K562 (cell line): ENCODE data around the gene LMF2. TPM values are rescaled to one million over a fixed set of nuclear protein-coding genes. Genes with fewer than 3 reads are reported as not detected.

Experiments
- ATF3 ChIP-seq, 2 experiments: fragments of 450-650 bp in 1 of 2; sonication (generic) in 1 of 2; formaldehyde crosslinking in 1 of 2; IDR thresholded peaks in 1 of 2; conservative IDR thresholded peaks in 1 of 2; 2 replicates each; pipeline versions ENCODE4 v1.6.1 to v1.8.1; 2016 to 2023; ENCODE audit warnings: mild to moderate bottlenecking in 2 of 2, moderate library complexity in 2 of 2, inconsistent platforms in 1 of 2, missing genetic modification reagents in 1 of 2
- CTBP1 ChIP-seq: fragments of 450-650 bp; IDR thresholded peaks from 2 replicates; pipeline ENCODE4 v1.6.1; 2016; ENCODE audit warnings: borderline replicate concordance
- E2F5 ChIP-seq: sonication (generic); formaldehyde crosslinking; IDR thresholded peaks from 2 replicates; pipeline ENCODE4 v1.8.0; 2022; ENCODE audit warnings: mild to moderate bottlenecking, missing genetic modification reagents
- FOXM1 ChIP-seq, 2 experiments: fragments of 450-650 bp in 1 of 2; sonication (generic) in 1 of 2; formaldehyde crosslinking in 1 of 2; IDR thresholded peaks; 2 replicates each; pipeline versions ENCODE4 v1.6.1 to v1.9.0; 2017 to 2022; ENCODE audit warnings: low read depth in 2 of 2, mild to moderate bottlenecking in 2 of 2, missing genetic modification reagents in 1 of 2, moderate library complexity in 1 of 2
- HDAC8 ChIP-seq: fragments of 450-650 bp; IDR thresholded peaks from 2 replicates; pipeline ENCODE4 v1.6.1; 2016; ENCODE audit warnings: mild to moderate bottlenecking, missing genetic modification characterization, moderate library complexity, missing compliant biosample characterization
- JUN ChIP-seq, 2 experiments: sonication (generic) in 1 of 2; formaldehyde crosslinking in 1 of 2; IDR thresholded peaks; 2 replicates each; pipeline versions ENCODE4 v1.6.1 to v1.8.0; 2012 to 2022; ENCODE audit warnings: borderline replicate concordance in 2 of 2, mild to moderate bottlenecking in 2 of 2, improper control_type of control experiment in 1 of 2, low read depth in 1 of 2, low read length in 1 of 2, missing genetic modification reagents in 1 of 2
- KDM4B ChIP-seq, 2 experiments: fragments of 450-650 bp in 1 of 2; sonication (generic) in 1 of 2; IDR thresholded peaks; 2 replicates each; pipeline ENCODE4 v1.6.1; 2016 to 2017; ENCODE audit warnings: borderline replicate concordance in 2 of 2, antibody characterized with exemption in 1 of 2, low read depth in 1 of 2, mild to moderate bottlenecking in 1 of 2
- MLX ChIP-seq, 2 experiments: fragments of 450-650 bp in 1 of 2; sonication (generic) in 1 of 2; formaldehyde crosslinking; conservative IDR thresholded peaks; 2 replicates each; pipeline versions ENCODE4 v1.4.0 to v1.8.1; 2020 to 2022; ENCODE audit warnings: mild to moderate bottlenecking in 1 of 2, missing genetic modification reagents in 1 of 2
- NKRF ChIP-seq: fragments of 450-650 bp; IDR thresholded peaks from 2 replicates; pipeline ENCODE4 v1.6.1; 2016; ENCODE audit warnings: borderline replicate concordance
- SMARCE1 ChIP-seq: fragments of 450-650 bp; IDR thresholded peaks from 2 replicates; pipeline ENCODE4 v1.7.1; 2016; ENCODE audit warnings: mild to moderate bottlenecking
- TRIM28 ChIP-seq: fragments of 450-650 bp; IDR thresholded peaks from 2 replicates; pipeline ENCODE4 v1.6.1; 2017
- ZBTB43 ChIP-seq: sonication (generic); formaldehyde crosslinking; IDR thresholded peaks from 2 replicates; pipeline ENCODE4 v1.8.0; 2023; ENCODE audit warnings: mild to moderate bottlenecking, missing genetic modification reagents
- ZMIZ1 ChIP-seq, 2 experiments: fragments of 150-350 bp in 1 of 2; IDR thresholded peaks; 2 replicates each; pipeline ENCODE4 v1.6.1; 2012 to 2016; ENCODE audit warnings: low read depth in 2 of 2, low read length in 2 of 2, mild to moderate bottlenecking in 1 of 2, moderate library complexity in 1 of 2
- ZNF384 ChIP-seq: IDR thresholded peaks from 2 replicates; pipeline ENCODE4 v1.6.1; 2012; ENCODE audit warnings: low read depth, low read length, improper control_type of control experiment
- polyA plus RNA-seq, 8 experiments: library from polyadenylated mRNA; depleted of rRNA in 4 of 8; stranded (reverse) in 5 of 8; unstranded in 3 of 8; fragments of >200 nt; fragmentation: Nextera tagmentation in 2 of 8; fragmentation: Illumina TruSeq in 1 of 8; extraction: Ambion mirVana in 2 of 8; extraction: Trizol in 1 of 8; gene quantifications; 2 replicates each; pipeline versions ENCODE4 v1.2.1 to v1.2.3, GENCODE V29; 2011 to 2014; ENCODE audit warnings: inconsistent platforms in 1 of 8, missing spikeins in 1 of 8
- total RNA-seq, 7 experiments: library from RNA; depleted of rRNA in 6 of 7; stranded (reverse); fragments of >200 nt in 6 of 7; fragmentation: Illumina TruSeq in 2 of 7; extraction: Trizol in 2 of 7; gene quantifications; 2 replicates each; pipeline versions ENCODE4 v1.2.1 to v1.2.3, GENCODE V29; 2011 to 2021; ENCODE audit warnings: low replicate concordance in 1 of 7

Gene LMF2
- total and polyA plus RNA-seq, 9 of the 15 experiments (the other 6 are each of a cell fraction or from before 2014, with no cell fraction given): 0.08 to 37.1 (median 7.6) TPM

GRCh38 chr22:50507991-50508884 is 736 bp upstream of the LMF2 start, which contains the start of gene NCAPH2 (continued):
- peak; percentile 76; the same call in 1 of the 2 replicates for TF ChIP-seq NKRF
- TF ChIP-seq ATF3 (IDR thresholded peaks at IDR 0.05): peak; percentile 77
- TF ChIP-seq ATF3 (CRISPR knock-in tag; conservative IDR thresholded peaks at IDR 0.05): no peak
- no peak for TF ChIP-seq E2F5 (CRISPR knock-in tag)
- TF ChIP-seq ZNF384: no peak
- peak in 1 of 2 experiments; percentile 28; a peak in 1 of 4 replicates for TF ChIP-seq KDM4B (IDR thresholded peaks at IDR 0.05; ENCODE audit: borderline replicate concordance in 2 of 2, low read depth in 1 of 2)
- TF ChIP-seq HDAC8 (tag): no peak
- TF ChIP-seq TRIM28: no peak
- TF ChIP-seq CTBP1: peak; percentile 36; the same call in 1 of the 2 replicates
- no peak for TF ChIP-seq ZMIZ1 (IDR thresholded peaks at IDR 0.05; ENCODE audit: low read depth in 2 of 2, low read length in 2 of 2)
- no peak for TF ChIP-seq FOXM1 (IDR thresholded peaks at IDR 0.05; ENCODE audit: low read depth)
- no peak for TF ChIP-seq FOXM1 (CRISPR knock-in tag; IDR thresholded peaks at IDR 0.05; ENCODE audit: low read depth)
- TF ChIP-seq SMARCE1: no peak
- peak; percentile 18; the same call in 1 of the 2 replicates for TF ChIP-seq JUN (IDR thresholded peaks at IDR 0.05; ENCODE audit: borderline replicate concordance, low read depth, low read length)
- no peak for TF ChIP-seq JUN (CRISPR knock-in tag; IDR thresholded peaks at IDR 0.05; ENCODE audit: borderline replicate concordance)
- TF ChIP-seq MLX (CRISPR knock-in tag; conservative IDR thresholded peaks at IDR 0.05): no peak
- no peak for TF ChIP-seq ZBTB43 (CRISPR knock-in tag)
